HG03439 (cell line): Measurements from ENCODE around the gene KCNMB1.

Experiments
- ATAC-seq: cut with Tn5 transposase; IDR thresholded peaks from one replicate; pipeline ENCODE4 v1.9.1; 2021; ENCODE audit warnings: mild to moderate bottlenecking, moderate library complexity; ENCODE audit not compliant: unreplicated experiment

Gene KCNMB1

DNA sequence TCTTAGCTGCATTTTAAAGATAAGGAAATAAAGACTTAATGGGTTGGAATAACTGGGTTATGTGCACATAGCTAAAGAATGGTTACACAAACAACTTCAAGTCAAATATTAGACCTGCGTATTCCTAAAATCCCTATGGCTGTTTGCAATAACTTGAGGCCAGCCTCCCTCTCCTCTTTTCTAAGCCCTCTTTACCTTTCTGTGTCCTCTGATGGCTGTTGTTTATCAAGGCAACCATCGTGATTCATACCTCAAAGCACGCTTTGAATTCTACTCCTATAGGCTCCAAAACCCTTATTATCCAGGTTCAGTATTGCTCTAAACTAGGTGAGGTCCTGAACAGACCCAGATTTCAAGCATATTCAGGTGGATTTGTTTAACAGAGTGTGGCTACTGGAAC lies 46.0 kb downstream of the KCNMB1 start:
- no peak for ATAC-seq

DNA sequence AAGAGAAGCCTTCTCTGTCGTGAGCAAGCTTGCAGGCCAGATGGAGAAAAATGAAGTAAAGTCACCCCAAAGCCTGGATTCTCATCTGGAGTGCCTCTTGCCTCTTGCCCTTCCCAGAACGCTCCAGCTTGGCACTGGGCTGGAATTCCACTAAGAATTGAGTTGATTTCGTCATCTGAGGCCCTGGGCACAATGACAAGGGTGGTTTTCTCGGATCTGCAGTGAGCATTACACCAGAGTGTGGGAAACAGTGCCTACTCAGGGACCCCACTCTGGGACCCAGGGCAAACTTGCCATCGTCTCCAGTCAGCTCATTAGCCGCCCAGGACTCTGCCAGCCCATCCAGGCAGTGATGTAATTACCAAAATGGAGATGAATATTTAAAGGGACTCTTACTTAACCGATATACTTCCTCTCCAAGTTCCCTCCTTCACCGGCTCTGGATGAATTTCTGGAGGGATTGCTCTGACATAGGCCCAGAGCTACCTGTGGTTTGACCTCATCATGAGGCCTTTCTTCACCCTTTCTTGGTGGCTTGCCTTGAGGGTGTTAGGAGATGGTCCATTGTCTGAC lies 46.9 kb downstream of the KCNMB1 start:
- no peak for ATAC-seq

DNA sequence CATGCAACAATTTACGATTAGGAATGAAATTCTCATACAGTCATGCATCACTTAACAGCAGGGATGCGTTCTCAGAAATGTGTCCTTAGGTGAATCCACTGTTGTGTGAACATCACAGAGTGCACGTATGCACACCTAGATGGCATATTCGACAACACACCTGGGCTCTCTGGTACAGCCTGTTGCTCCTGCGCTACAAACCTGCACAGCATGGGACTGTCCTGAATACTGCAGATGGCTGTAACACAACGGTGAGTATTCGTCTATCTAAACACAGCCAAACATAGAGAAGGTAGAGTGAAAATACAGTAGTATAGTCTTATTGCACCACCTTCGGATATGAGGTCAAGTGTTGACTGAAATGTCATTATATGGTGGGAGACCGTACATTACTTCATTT lies 47.6 kb downstream of the KCNMB1 start:
- ATAC-seq, result no peak

DNA sequence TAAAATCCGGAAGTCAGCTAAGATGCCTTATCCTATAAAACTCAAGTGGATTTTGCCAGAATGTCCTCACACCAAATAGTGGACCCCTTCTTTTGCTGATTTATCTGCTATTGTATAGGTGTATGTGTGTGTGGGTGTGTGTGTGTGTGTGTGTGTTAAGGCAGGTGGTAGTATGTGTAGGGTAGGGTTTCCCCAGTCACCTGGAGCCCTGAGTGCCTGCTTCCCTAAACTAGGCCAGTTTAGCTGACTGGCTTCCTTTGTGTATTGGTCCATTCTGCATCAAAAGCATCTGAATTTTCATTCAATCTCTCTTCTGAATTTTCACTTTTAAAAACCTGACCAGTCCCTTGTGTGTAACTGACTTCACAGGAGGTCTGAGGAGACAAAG lies 49.4 kb downstream of the KCNMB1 start:
- ATAC-seq, result no peak

DNA sequence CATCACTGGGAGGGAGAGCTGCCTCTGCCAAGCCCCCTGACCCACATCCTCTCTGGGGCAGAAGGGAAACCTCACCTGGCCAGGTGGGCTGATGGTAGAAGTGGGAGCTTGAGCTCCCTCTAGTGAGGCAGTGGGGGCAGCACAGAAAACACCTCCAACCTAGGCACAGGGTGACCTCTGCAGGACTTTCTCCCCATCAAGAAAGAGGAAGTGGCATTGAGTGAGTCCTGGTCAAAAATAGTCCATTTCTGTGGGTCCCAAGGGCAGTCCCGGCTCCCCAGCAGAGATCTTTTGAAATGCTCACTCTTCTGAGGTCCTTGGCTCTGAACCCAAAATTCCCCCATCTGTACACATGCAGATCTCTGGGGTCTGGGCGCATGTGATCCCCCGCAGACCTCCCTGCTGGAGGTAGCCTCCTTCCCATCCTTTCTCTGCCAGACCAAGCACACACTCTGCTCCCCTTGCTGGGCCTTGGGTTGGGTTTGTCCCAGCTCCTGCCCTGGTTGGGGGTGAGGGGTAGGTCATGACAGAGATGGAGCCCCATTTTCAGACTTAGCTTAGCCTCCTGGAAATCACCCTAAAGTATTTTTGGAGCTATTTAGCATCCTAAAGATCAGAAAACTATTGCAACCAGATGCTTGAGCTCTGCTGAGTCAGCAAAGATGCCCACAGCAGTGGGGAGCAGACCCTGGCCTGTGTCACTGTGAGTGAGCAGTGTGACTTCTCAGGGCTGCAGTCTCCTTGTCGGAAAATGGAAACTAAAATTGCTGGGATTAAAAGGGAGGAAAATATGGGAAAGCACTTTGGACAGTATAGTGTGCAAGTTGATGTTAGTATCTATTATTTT lies 50.0 kb downstream of the KCNMB1 start:
- peak; percentile 84 for ATAC-seq

DNA sequence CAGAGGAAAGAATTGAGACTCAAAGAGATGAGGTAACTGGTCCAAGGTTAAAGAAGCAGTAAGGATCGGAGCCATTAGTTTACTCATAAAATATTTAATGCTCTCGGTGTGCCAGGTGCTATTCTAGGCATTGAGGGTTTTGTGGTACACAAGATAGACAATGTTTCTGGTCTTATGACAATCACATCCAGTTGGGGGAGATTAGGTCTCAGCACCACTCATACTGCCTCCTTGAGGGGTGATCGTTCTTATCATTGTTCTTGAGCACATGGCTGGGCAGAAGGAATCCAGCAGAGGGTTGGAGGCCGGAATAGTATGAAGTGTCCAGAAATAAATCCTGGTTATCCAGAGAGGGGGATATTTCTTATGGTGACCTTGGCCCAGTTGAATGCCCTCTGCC lies 50.9 kb downstream of the KCNMB1 start:
- ATAC-seq, result no peak

DNA sequence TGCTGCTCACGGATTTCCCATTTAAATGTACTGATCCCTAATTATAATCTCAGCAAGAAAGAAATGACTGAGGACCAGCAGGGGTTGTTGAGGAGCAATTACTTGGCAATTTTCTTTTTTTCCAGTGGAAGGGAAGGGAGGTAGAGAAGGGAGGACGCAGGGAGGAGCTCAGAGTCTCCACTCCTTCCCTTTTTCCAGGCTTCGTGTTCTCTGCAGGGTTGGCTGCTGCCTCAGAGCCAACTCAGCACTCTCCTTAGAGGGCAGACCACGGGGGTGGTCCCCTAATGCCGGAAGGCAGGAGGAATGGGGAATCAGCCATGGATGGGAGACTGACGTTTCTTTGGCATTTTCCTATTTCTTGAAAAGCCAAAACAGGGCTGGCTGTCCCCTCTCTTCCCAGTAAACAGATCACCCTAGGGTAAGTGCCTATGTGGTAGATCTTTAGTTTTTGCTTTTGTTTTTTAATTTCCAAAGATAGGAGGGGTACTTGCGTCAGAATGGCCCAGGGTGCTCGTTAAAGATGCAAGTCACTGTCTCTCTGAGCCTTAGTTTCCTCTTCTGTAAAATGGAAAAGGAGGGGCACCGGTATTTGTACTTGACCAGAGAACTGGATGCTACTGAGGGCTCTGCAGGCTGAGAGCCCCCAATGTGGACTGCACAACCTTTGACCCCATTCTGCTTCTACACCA lies 52.0 kb downstream of the KCNMB1 start:
- ATAC-seq, result no peak

DNA sequence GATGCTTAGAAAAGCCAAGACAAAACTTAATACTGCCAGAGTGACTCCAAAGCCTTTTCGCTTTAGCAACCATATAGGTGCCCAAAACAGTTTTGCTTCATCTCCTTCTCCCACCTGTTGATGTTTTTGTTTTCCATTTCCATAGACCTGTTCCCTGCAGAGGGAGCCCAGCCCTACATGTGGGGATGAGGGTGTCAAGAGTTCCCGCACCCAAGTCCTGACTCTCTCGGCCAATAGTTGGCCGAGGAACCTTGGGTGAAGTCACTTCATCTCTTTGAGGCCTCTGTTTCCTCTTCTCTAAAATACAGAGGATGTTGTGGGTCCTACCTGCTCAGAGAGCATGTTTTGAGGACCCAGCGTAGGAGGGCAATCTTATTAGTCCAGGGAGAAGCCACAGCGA lies 53.1 kb downstream of the KCNMB1 start:
- ATAC-seq, result no peak

DNA sequence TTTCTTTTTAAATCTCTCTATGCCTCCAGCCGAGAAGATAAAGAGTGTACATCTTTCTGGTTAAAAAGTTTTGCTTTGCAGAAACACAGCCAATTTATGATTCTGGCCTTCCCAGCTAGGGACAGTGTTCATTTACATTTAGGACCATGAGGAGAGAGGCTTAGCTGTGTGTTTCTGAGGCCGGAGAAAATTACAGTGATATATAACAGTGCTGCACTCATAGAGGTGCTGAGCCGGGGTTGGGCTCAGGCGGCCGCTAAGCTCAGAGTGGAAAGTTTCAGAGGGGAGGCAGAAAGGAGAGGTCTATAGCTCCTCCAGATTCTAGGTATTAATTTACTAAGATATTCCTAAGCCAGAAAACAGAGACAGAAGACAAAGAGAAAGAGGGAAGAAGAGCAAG lies 54.5 kb downstream of the KCNMB1 start:
- no peak for ATAC-seq

DNA sequence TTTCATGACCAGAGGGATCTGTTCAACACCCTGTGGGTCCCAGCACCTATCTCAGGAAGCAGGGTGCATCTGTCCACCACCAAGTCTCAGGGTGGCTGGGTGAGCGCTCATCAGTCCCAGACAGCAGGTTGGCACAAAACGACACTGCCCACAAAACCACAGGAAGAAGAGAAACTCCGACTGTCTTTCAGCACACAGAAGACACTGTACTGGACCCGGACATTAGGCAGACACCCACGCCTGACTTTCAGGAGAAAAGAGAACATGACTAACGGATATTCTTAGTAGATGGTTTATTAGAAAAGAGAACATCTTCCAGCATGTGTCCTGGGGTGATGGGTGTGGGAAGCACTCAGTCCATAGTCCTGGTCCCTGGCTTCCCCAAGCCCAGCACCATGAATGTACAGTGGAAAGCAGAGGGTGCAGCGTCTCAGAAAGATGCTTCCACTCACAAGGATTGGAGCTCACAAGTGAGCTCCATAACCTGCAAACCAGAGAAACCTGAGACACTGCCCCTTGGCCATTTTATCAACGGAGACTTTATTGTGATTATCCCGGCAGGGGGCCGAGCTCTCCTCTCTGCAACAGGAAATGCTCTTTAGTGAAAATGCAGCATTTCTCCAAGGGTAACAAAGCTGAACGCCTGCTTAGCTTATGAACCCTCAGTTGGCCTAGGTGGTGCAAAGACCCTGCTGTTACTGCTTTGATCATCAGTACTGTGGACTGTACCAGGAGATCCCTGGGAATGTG lies 55.8 kb downstream of the KCNMB1 start:
- ATAC-seq, result peak; percentile 39

DNA sequence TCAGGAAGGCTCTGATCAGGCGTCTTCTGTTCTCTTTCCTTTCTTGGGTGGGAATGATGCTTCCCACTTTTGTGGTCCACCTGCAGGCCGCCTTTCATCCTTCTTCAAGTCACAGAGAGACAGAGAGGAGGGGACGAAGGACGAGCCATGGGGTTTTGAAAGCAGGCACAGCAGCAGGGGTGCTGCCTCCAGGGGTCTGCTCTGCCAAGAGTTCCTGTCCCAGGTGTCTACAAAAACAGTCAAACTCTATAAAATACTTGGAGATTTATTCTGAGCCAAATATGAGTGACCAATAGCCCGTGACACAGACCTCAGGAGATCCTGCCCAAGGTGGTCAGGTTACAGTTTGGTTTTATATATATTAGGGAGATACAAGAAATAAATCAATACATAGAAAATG lies 57.1 kb downstream of the KCNMB1 start:
- ATAC-seq, result no peak

DNA sequence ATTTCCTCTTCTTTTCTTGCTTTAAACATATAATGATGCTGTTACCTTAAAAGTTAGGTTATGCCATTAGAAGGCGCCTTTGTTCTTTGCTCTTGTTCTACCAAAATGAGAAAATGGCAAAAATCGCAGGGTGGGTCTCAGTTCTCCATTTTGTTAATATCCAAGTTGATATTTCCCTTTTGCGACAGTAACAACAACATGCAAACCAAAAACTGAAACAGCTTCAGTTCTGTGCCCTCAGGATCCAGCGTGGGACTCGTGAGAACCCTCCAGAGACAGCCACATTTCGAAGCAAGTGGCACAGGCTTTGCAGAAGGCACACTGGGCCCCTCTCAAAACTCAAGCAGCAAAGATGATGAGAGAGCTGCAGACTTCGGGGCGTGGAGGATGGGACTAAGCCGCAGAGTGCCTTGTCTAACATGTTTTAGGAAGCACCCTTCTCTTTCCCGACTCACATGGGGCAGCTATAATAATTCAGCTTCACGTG lies 58.6 kb downstream of the KCNMB1 start:
- no peak for ATAC-seq

DNA sequence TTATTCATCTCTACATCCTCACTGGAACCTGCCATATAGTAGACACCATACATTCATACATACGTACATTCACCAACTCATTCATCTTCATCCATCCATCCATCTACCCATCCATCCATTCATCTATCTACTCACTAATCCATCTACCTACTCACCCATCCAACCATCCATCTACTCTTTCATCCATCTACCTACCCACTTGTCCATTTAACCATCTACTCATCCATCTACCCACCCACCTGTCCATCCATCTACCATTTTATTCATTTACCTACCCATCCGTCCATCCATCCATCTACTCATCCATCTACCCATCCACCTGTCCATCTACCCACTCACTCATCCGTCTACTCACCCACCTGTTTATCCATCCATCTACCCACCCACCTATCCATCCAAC lies 59.6 kb downstream of the KCNMB1 start:
- ATAC-seq, result no peak

DNA sequence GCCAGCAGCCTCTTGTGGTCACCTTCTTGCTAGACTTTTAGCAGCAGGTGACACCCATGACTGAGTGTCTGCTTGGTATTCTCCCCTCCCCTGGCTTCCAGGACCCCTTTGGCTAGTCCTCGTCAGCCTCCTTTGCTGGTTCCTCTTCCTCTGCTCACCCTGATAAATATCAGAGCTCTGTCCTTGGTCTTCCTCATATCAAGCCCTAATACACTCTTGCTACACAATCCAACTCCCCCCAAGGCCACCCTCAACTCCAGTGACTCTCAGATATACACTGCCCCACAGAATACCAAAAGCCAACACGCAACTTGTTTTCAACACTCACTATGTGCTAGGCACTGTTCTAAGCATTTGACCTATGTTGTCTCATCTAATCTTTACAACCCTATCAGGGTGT lies 61.3 kb downstream of the KCNMB1 start:
- ATAC-seq, result no peak

DNA sequence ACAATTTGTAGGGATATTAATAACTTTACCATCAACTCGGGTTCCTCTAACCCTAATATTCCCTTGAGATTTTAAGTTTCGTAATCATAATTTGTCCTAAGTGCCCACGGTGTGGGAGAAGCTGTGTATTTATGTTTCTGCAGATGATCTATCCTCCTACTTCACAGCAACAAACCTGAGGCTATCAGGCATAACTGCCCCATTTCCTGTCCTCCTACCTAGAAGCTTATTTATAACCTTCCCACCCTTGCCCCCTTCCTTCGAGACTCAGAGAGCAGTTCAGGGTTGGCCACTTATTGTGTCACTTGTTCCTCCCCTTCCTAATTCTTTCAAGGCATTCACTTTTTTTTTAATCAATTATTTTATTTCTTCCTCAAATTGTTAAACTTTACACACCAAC lies 62.0 kb downstream of the KCNMB1 start:
- ATAC-seq, result no peak
